Skeletal muscle tissue (tissue), 4 donors: ENCODE measurements around the gene ELL2. TPM values are rescaled to one million over a fixed set of nuclear protein-coding genes. Genes with fewer than 3 reads are reported as not detected.

Experiments used
- H3K27ac ChIP-seq: one replicate; pipeline ENCODE4 v1.7.0; 2013; ENCODE audit warnings: mild to moderate bottlenecking, low read depth, low read length, inconsistent platforms
- H3K27me3 ChIP-seq, 3 donors: one replicate each; pipeline ENCODE4 v1.7.0; 2013; ENCODE audit warnings: low read length in 3 of 3; ENCODE audit not compliant: control insufficient read depth in 3 of 3, insufficient read depth in 3 of 3
- H3K36me3 ChIP-seq, 3 donors: one replicate each; pipeline ENCODE4 v1.7.0; 2013; ENCODE audit warnings: low read length in 3 of 3; ENCODE audit not compliant: control insufficient read depth in 3 of 3, insufficient read depth in 3 of 3
- H3K4me1 ChIP-seq, 3 donors: one replicate each; pipeline ENCODE4 v1.7.0; 2013; ENCODE audit warnings: low read length in 3 of 3, mild to moderate bottlenecking in 3 of 3; ENCODE audit not compliant: control insufficient read depth in 3 of 3, insufficient read depth in 3 of 3
- H3K4me3 ChIP-seq, 3 donors: one replicate each; pipeline ENCODE4 v1.7.0; 2013; ENCODE audit warnings: low read length in 3 of 3
- H3K9ac ChIP-seq, 3 donors: one replicate each; pipeline ENCODE4 v1.7.0; 2013; ENCODE audit warnings: low read length in 3 of 3, mild to moderate bottlenecking in 3 of 3, moderate library complexity in 2 of 3, low read depth in 1 of 3
- H3K9me3 ChIP-seq, 3 donors: one replicate each; pipeline ENCODE4 v1.7.0; 2013; ENCODE audit warnings: low read length in 3 of 3; ENCODE audit not compliant: control insufficient read depth in 3 of 3
- total RNA-seq: library from RNA; depleted of rRNA; stranded (reverse); fragments of >200 nt; gene quantifications from one replicate; pipeline ENCODE4 v1.2.3, GENCODE V29; 2014
- donor health status: Osteomylitis.

ELL2 gene
- total RNA-seq, 1 donor from 2014 or later, result 5.7 TPM

DNA sequence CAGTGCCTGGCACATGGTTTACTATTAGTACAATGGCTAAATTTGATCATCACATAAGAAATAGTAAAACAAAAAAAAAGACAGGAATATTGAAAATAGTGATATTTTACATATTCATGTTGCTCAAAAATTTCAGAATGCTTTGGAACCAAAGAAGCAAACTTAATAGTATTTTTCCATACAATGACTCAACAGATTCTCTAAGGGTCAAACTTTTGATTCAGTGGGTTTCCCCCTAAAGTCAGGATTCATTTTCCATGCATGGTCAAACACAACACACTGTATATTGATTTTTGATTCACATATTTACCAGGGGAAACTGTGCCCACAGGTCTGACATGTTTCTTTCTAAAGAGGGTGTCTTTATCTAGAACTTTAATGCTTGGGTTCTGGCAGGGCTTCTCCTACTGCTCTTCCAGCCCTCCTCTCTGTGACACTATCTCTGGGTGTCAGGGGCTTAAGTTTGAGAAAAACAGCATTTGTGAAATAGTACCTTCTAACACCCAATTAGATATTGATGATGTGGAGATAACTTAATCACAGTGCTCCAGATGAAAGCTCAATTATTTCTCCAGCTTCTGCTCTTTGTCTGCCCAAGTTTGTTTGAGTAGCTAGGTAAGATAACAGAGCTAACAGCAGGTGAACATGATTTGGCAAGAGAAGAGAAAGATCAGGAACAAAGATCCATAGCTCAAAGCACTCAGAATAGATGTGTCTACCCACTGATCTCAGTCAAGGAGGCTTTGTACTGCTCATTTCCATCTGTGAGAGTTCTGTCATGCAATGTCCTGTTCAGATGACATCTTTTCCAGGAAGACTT, 35.5 kb upstream of the ELL2 start:
- Histone ChIP-seq H3K9me3 (no peaks in the 10 kb centered on the region), H3K36me3 (no peaks in the 10 kb centered on the region), H3K4me1 (no peaks in the 10 kb centered on the region), H3K9ac (no peak overlapping the region), H3K27me3 (no peaks in the 10 kb centered on the region), H3K27ac (no peak overlapping the region), H3K4me3 (no peak overlapping the region)

GRCh38 chr5:95995962-95996489, 34.4 kb upstream of the ELL2 start:
- H3K9ac ChIP-seq, result no peak overlapping the region
- no peaks in the 10 kb centered on the region for H3K27me3 ChIP-seq
- no peaks in the 10 kb centered on the region for H3K4me1 ChIP-seq
- no peaks in the 10 kb centered on the region for H3K9me3 ChIP-seq
- H3K27ac ChIP-seq, result no peak overlapping the region
- H3K36me3 ChIP-seq, result no peaks in the 10 kb centered on the region
- H3K4me3 ChIP-seq, result no peak overlapping the region

DNA sequence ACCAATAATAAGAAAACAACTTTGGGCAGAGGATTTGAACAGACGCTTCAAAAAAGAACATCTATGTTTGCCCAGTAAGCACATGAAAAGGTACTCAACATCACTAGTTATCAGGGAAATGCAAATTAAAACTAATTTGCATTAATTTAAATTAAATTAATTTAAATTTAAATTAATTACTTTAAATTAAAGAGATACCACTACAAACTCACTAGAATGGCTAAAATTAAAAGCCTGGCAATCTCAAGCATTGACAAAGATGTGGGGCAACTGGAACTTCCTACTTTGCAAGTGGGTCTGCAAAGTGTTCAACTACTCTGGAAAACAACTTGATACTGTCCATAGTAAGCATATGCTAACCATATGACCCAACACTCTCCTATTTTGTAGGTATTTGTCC, 32.1 kb upstream of the ELL2 start:
- H3K36me3 ChIP-seq, result no peaks in the 10 kb centered on the region
- no peak overlapping the region for H3K9ac ChIP-seq
- no peaks in the 10 kb centered on the region for H3K9me3 ChIP-seq
- H3K27ac ChIP-seq, result no peak overlapping the region
- no peak overlapping the region for H3K4me3 ChIP-seq
- H3K27me3 ChIP-seq, result no peaks in the 10 kb centered on the region
- H3K4me1 ChIP-seq, result no peaks in the 10 kb centered on the region

DNA sequence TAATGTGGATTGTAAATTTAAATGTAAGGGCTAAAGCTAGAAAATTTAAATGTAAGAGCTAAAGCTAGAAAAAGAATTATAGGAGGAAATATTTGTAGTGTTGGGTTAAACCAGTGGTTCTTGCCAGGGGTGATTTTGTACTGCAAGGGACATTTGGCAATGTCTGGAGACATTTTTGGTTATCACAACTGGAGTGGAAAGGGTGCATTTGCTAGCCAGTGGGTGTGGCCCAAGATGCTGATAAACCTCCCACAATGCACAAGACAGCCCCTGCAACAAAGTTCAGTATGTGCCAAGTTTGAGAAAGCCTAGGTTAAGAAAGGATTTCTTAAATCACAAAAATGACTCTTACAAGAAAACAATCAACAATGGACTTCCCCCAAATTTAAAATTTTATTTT, 31.6 kb upstream of the ELL2 start:
- Histone ChIP-seq H3K9me3 (no peaks in the 10 kb centered on the region), H3K9ac (no peak overlapping the region), H3K36me3 (no peaks in the 10 kb centered on the region), H3K27ac (no peak overlapping the region), H3K4me1 (no peaks in the 10 kb centered on the region), H3K4me3 (no peak overlapping the region), H3K27me3 (no peaks in the 10 kb centered on the region)

GRCh38 chr5:95989283-95990048, 27.8 kb upstream of the ELL2 start:
- H3K36me3 ChIP-seq, result no peaks in the 10 kb centered on the region
- H3K4me1 ChIP-seq, result peaks cover 0 to 3% (median 0%) of the 10 kb centered on the region in 3 donors
- H3K9me3 ChIP-seq, result no peaks in the 10 kb centered on the region
- no peak overlapping the region for H3K4me3 ChIP-seq
- H3K9ac ChIP-seq, result no peak overlapping the region
- no peaks in the 10 kb centered on the region for H3K27me3 ChIP-seq
- H3K27ac ChIP-seq, result no peak overlapping the region

DNA sequence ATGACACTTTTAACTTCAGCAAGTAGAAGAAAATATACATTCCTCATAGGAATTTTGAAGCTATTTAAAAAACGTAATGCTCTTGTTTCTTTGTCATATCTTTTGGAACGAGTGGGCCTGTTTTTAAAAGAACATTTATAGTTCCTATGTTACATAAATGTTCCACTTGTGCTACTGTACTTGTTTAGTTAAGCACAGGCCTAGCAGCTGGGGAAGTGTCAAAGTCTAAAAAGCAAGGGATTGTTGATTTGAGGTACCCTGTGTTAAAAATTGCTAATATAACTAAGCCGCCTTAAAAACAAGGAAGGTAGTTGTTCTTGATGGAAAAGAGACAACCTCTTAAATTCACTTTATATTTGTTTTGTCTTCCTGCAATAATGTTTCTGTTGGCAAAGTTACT, 27.2 kb upstream of the ELL2 start:
- H3K4me1 ChIP-seq, result peaks cover 0 to 3% (median 0%) of the 10 kb centered on the region in 3 donors
- no peak overlapping the region for H3K9ac ChIP-seq
- H3K4me3 ChIP-seq, result no peak overlapping the region
- no peaks in the 10 kb centered on the region for H3K9me3 ChIP-seq
- no peak overlapping the region for H3K27ac ChIP-seq
- no peaks in the 10 kb centered on the region for H3K27me3 ChIP-seq
- H3K36me3 ChIP-seq, result no peaks in the 10 kb centered on the region

DNA sequence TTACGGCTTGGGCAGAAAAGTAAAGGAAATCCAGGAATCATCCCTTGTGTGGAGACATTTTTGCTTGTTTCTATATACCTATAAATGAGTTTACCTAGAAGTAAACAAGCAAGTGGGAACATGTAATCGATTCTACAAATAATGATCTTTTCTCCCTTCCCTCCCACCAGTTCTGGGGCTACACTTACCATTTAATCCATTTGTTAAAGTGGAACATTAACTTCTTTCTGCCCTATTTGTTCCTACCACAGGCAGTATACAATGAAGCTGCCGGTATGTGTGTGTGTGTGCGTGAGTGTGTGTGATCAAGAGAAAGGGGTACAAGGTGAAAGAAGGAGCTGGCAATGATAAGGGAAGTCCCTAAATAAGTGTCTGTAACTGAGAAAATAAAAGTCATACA, 26.4 kb upstream of the ELL2 start:
- Histone ChIP-seq H3K4me3 (no peak overlapping the region), H3K27ac (no peak overlapping the region), H3K27me3 (no peaks in the 10 kb centered on the region), H3K4me1 (peaks cover 0 to 3% (median 0%) of the 10 kb centered on the region in 3 donors), H3K36me3 (no peaks in the 10 kb centered on the region), H3K9me3 (no peaks in the 10 kb centered on the region), H3K9ac (no peak overlapping the region)

- no peak overlapping the region for H3K9ac ChIP-seq
- H3K27ac ChIP-seq, result no peak overlapping the region
- no peaks in the 10 kb centered on the region for H3K36me3 ChIP-seq
- no peaks in the 10 kb centered on the region for H3K27me3 ChIP-seq
- H3K4me3 ChIP-seq, result no peak overlapping the region
- no peaks in the 10 kb centered on the region for H3K9me3 ChIP-seq
- peaks cover 0 to 3% (median 0%) of the 10 kb centered on the region in 3 donors for H3K4me1 ChIP-seq
Measured at GRCh38 chr5:95986937-95987520, 25.4 kb upstream of the ELL2 start.

DNA sequence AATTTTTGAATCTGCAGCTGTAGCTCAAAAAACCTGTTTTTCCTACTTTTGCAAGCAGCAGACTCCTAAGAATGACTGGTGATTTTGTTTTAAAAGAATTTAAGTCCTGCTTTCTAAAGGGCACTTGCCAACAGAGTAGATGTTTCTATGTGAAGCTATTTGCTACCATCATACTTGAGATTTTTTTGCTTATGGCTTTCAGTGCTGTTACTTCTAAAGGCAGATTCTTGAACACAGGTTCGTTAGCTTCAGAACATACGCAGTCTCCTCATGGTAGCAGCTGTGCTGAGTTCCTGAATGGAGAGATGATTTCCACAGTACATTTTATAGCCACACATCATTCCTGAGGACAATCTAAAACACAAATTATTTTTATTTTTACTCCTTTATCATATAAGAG, 24.4 kb upstream of the ELL2 start:
- Histone ChIP-seq H3K27ac (no peak overlapping the region), H3K9ac (no peak overlapping the region), H3K4me3 (no peak overlapping the region), H3K9me3 (no peaks in the 10 kb centered on the region), H3K36me3 (no peaks in the 10 kb centered on the region), H3K27me3 (no peaks in the 10 kb centered on the region), H3K4me1 (peaks cover 0 to 3% (median 0%) of the 10 kb centered on the region in 3 donors)

GRCh38 chr5:95985249-95985648, 23.6 kb upstream of the ELL2 start:
- Histone ChIP-seq H3K27me3 (no peaks in the 10 kb centered on the region), H3K4me1 (peaks cover 0 to 3% (median 0%) of the 10 kb centered on the region in 3 donors), H3K36me3 (no peaks in the 10 kb centered on the region), H3K9ac (no peak overlapping the region), H3K9me3 (no peaks in the 10 kb centered on the region), H3K27ac (no peak overlapping the region), H3K4me3 (no peak overlapping the region)
